Stimulated activated CD4-positive, alpha-beta T cell treated with anti-CD3 and anti-CD28 coated beads, Interleukin-15, amount 100 ng/mL, for 24 hours (primary cell): ENCODE data around the gene NDRG3.

ENCODE experiments used
- DNase-seq: peaks from one replicate; pipeline ENCODE4 v3.0.0-alpha.2; 2020

The NDRG3 gene

GRCh38 chr20:36745927-36746659 lies at the start of gene NDRG3:
Gene NDRG3 (minus strand): TSS chr20:36746090. CDS start chr20:36721735, 24,355 bp downstream.
- DNase-seq, result peak; percentile 94

GRCh38 chr20:36794116-36794474 lies 48.2 kb upstream of the NDRG3 start:
- no peak for DNase-seq

- DNase-seq, result no peak
Measured at GRCh38 chr20:36793294-36794115, 47.6 kb upstream of the NDRG3 start.

- DNase-seq, result no peak
Measured at GRCh38 chr20:36792422-36792821, 46.5 kb upstream of the NDRG3 start.

GRCh38 chr20:36791862-36792261 lies 46.0 kb upstream of the NDRG3 start:
- DNase-seq, result no peak

GRCh38 chr20:36786663-36787062 lies 40.8 kb upstream of the NDRG3 start:
- DNase-seq, result no peak

- no peak for DNase-seq
Measured at GRCh38 chr20:36786246-36786645, 40.4 kb upstream of the NDRG3 start.

- no peak for DNase-seq
Measured at GRCh38 chr20:36785308-36785707, 39.4 kb upstream of the NDRG3 start.

GRCh38 chr20:36784900-36785299 lies 39.0 kb upstream of the NDRG3 start:
- no peak for DNase-seq

GRCh38 chr20:36784116-36784515 lies 38.2 kb upstream of the NDRG3 start:
- no peak for DNase-seq

- DNase-seq, result no peak
Measured at GRCh38 chr20:36779656-36780025, 33.8 kb upstream of the NDRG3 start.

- no peak for DNase-seq
Measured at GRCh38 chr20:36778831-36779655, 33.2 kb upstream of the NDRG3 start.

- no peak for DNase-seq
Measured at GRCh38 chr20:36777576-36777975, 31.7 kb upstream of the NDRG3 start.

GRCh38 chr20:36777167-36777566 lies 31.3 kb upstream of the NDRG3 start:
- DNase-seq, result no peak

- no peak for DNase-seq
Measured at GRCh38 chr20:36775826-36776225, 29.9 kb upstream of the NDRG3 start.

- DNase-seq, result no peak
Measured at GRCh38 chr20:36775196-36775595, 29.3 kb upstream of the NDRG3 start.

GRCh38 chr20:36773597-36774390 lies 27.9 kb upstream of the NDRG3 start, which contains the start of gene DSN1:
Gene DSN1 (minus strand): TSS chr20:36773763. CDS start chr20:36771458, 2,305 bp downstream.
- peak; percentile 98 for DNase-seq

- DNase-seq, result no peak
Measured at GRCh38 chr20:36773107-36773596, 27.3 kb upstream of the NDRG3 start.

GRCh38 chr20:36770680-36771079 lies 24.8 kb upstream of the NDRG3 start:
- DNase-seq, result no peak

GRCh38 chr20:36768768-36769430 lies 23.0 kb upstream of the NDRG3 start:
- no peak for DNase-seq

GRCh38 chr20:36761125-36761524 lies 15.2 kb upstream of the NDRG3 start:
- DNase-seq, result no peak

- DNase-seq, result no peak
Measured at GRCh38 chr20:36760647-36761046, 14.8 kb upstream of the NDRG3 start.
